Measurements from ENCODE around the gene SGCD.

SGCD gene

GRCh38 chr5:156396063-156396829 is 69.3 kb downstream of the SGCD start:
- H3K36me3 ChIP-seq (ENCODE audit: insufficient read depth, low read length) = no peaks in the 10 kb centered on the region
- no peaks in the 10 kb centered on the region for H3K9me2 ChIP-seq (replicated peaks; ENCODE audit: low read depth, low read length)
- H3K9me3 ChIP-seq (ENCODE audit: insufficient read depth, low read depth, low read length) = no peaks in the 10 kb centered on the region
- H3K4me1 ChIP-seq (ENCODE audit: insufficient read depth, low read length, poor library complexity, severe bottlenecking) = no peaks in the 10 kb centered on the region
- no peak overlapping the region for H3K9ac ChIP-seq (ENCODE audit: low read depth, low read length, poor library complexity, severe bottlenecking)
- H3K4me2 ChIP-seq (ENCODE audit: low read depth, low read length, poor library complexity, severe bottlenecking) = no peak overlapping the region
- H3F3A ChIP-seq (ENCODE audit: low read depth) = no peaks in the 10 kb centered on the region
- H2AFZ ChIP-seq (ENCODE audit: low read length) = no peak overlapping the region
- no peaks in the 10 kb centered on the region for H3K79me2 ChIP-seq (ENCODE audit: insufficient read depth, low read length)
- H4K20me1 ChIP-seq (ENCODE audit: insufficient read depth, low read length, poor library complexity, severe bottlenecking) = no peaks in the 10 kb centered on the region
- no peaks in the 10 kb centered on the region for H3K27me3 ChIP-seq (ENCODE audit: insufficient read depth, low read length, poor library complexity, severe bottlenecking)
- TF ChIP-seq CTCF (conservative IDR thresholded peaks at IDR 0.05; ENCODE audit: low read length) = no peak
- TF ChIP-seq EZH2phosphoT487 (IDR thresholded peaks at IDR 0.05; ENCODE audit: borderline replicate concordance) = no peak
- H3K4me3 ChIP-seq (ENCODE audit: low read length, poor library complexity, severe bottlenecking) = no peak overlapping the region

GRCh38 chr5:156396830-156397081 is 69.8 kb downstream of the SGCD start:
- no peaks in the 10 kb centered on the region for H3K79me2 ChIP-seq (ENCODE audit: insufficient read depth, low read length)
- H2AFZ ChIP-seq (ENCODE audit: low read length) = no peak overlapping the region
- no peak overlapping the region for H3K4me3 ChIP-seq (ENCODE audit: low read length, poor library complexity, severe bottlenecking)
- H3K9me3 ChIP-seq (ENCODE audit: insufficient read depth, low read depth, low read length) = no peaks in the 10 kb centered on the region
- TF ChIP-seq CTCF (conservative IDR thresholded peaks at IDR 0.05; ENCODE audit: low read length) (no peak), EZH2phosphoT487 (IDR thresholded peaks at IDR 0.05; ENCODE audit: borderline replicate concordance) (no peak)
- H3K9ac ChIP-seq (ENCODE audit: low read depth, low read length, poor library complexity, severe bottlenecking) = no peak overlapping the region
- H3K4me1 ChIP-seq (ENCODE audit: insufficient read depth, low read length, poor library complexity, severe bottlenecking) = no peaks in the 10 kb centered on the region
- no peak overlapping the region for H3K4me2 ChIP-seq (ENCODE audit: low read depth, low read length, poor library complexity, severe bottlenecking)
- H3K27me3 ChIP-seq (ENCODE audit: insufficient read depth, low read length, poor library complexity, severe bottlenecking) = no peaks in the 10 kb centered on the region
- no peaks in the 10 kb centered on the region for H3K9me2 ChIP-seq (replicated peaks; ENCODE audit: low read depth, low read length)
- H4K20me1 ChIP-seq (ENCODE audit: insufficient read depth, low read length, poor library complexity, severe bottlenecking) = no peaks in the 10 kb centered on the region
- no peaks in the 10 kb centered on the region for H3F3A ChIP-seq (ENCODE audit: low read depth)
- no peaks in the 10 kb centered on the region for H3K36me3 ChIP-seq (ENCODE audit: insufficient read depth, low read length)

- Histone ChIP-seq H3K9ac (ENCODE audit: low read depth, low read length, poor library complexity, severe bottlenecking) (no peak overlapping the region), H3K79me2 (ENCODE audit: insufficient read depth, low read length) (no peaks in the 10 kb centered on the region), H3K4me2 (ENCODE audit: low read depth, low read length, poor library complexity, severe bottlenecking) (no peak overlapping the region), H3K36me3 (ENCODE audit: insufficient read depth, low read length) (no peaks in the 10 kb centered on the region), H3F3A (ENCODE audit: low read depth) (no peaks in the 10 kb centered on the region), H3K4me1 (ENCODE audit: insufficient read depth, low read length, poor library complexity, severe bottlenecking) (no peaks in the 10 kb centered on the region), H2AFZ (ENCODE audit: low read length) (no peak overlapping the region), H3K9me3 (ENCODE audit: insufficient read depth, low read depth, low read length) (no peaks in the 10 kb centered on the region), H3K27me3 (ENCODE audit: insufficient read depth, low read length, poor library complexity, severe bottlenecking) (no peaks in the 10 kb centered on the region), H3K4me3 (ENCODE audit: low read length, poor library complexity, severe bottlenecking) (no peak overlapping the region), H4K20me1 (ENCODE audit: insufficient read depth, low read length, poor library complexity, severe bottlenecking) (no peaks in the 10 kb centered on the region), H3K9me2 (replicated peaks; ENCODE audit: low read depth, low read length) (no peaks in the 10 kb centered on the region)
- TF ChIP-seq EZH2phosphoT487 (IDR thresholded peaks at IDR 0.05; ENCODE audit: borderline replicate concordance) = no peak
- no peak for TF ChIP-seq CTCF (conservative IDR thresholded peaks at IDR 0.05; ENCODE audit: low read length)
Measured at GRCh38 chr5:156399323-156399722, 72.4 kb downstream of the SGCD start.

Measured in Loucy (cell line).